ENCODE data around the gene OR9A4.

- no peak for TF ChIP-seq CTCF (IDR thresholded peaks at IDR 0.05)
- TF ChIP-seq EZH2 (IDR thresholded peaks at IDR 0.05), result no peak
Measured at GRCh38 chr7:141928845-141929195, 12.6 kb downstream of the OR9A4 start.
